ENCODE measurements around the gene PPP1R3C. TPM values are rescaled to one million over a fixed set of nuclear protein-coding genes. Genes with fewer than 3 reads are reported as not detected.

Gene PPP1R3C
- total and polyA plus RNA-seq, 4 donors = 25.5 to 76.1 (median 31.0) TPM

DNA sequence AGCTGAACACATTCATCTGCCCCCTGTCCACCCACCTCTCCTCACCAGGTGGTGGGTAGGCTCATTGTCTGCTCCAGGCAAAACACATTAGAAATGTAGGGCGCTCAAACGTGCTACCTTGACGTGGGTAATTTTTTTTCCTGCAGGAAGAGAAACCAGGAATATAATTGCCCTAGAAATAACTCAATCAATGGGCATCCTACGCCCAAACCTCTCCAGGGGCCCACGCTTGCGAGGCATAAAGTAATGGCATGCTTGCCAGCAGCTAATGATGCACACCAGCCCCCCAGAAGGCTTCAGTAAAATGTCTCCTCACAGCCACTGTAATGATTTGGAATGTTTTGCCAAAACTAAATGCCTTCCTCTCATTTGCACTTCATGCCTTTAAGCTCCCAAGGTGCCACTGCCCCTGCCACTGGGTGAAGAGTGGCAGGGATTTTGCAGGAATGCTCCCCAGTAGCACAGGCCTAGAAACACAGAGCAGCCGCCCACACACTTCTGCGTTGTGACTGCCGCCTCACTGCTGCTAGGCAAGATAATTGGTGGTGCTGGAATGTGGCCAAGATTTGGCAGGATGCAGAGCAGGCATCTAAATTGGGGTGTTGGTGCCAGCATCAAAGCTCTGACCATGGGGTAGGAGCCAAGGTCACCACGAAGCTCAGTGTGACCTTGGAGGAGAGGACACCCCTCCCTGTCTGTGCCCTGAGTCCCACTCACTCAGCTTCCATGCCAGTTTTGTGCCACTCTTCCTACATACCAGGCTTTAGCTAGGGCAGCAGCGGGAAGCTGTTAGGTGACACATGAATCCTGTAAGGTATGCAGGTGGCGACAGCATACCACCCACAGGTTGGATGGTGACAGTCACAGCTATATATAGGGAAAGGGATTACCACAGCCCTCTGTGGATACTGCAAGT is 48.7 kb upstream of the PPP1R3C start:
- Histone ChIP-seq H3K27ac (ENCODE audit: low read depth in 1 of 2, low read length in 2 of 2) (no peak overlapping the region), H3K9ac (ENCODE audit: low read depth in 1 of 2, low read length in 2 of 2) (no peak overlapping the region), H3K36me3 (ENCODE audit: control insufficient read depth in 4 of 4, insufficient read depth in 3 of 4, low read depth in 1 of 4, low read length in 3 of 4) (no peaks in the 10 kb centered on the region), H3K27me3 (ENCODE audit: control insufficient read depth in 4 of 4, insufficient read depth in 4 of 4, low read length in 3 of 4) (no peaks in the 10 kb centered on the region), H3K4me3 (ENCODE audit: low read depth in 1 of 3, low read length in 3 of 3) (no peak overlapping the region), H3K4me1 (ENCODE audit: control insufficient read depth in 4 of 4, insufficient read depth in 4 of 4, low read length in 3 of 4) (no peaks in the 10 kb centered on the region), H3K9me3 (ENCODE audit: control insufficient read depth in 4 of 4, low read length in 3 of 4) (no peaks in the 10 kb centered on the region)
- no peak for DNase-seq (ENCODE audit: low spot score)
- TF ChIP-seq, protein P1, sequence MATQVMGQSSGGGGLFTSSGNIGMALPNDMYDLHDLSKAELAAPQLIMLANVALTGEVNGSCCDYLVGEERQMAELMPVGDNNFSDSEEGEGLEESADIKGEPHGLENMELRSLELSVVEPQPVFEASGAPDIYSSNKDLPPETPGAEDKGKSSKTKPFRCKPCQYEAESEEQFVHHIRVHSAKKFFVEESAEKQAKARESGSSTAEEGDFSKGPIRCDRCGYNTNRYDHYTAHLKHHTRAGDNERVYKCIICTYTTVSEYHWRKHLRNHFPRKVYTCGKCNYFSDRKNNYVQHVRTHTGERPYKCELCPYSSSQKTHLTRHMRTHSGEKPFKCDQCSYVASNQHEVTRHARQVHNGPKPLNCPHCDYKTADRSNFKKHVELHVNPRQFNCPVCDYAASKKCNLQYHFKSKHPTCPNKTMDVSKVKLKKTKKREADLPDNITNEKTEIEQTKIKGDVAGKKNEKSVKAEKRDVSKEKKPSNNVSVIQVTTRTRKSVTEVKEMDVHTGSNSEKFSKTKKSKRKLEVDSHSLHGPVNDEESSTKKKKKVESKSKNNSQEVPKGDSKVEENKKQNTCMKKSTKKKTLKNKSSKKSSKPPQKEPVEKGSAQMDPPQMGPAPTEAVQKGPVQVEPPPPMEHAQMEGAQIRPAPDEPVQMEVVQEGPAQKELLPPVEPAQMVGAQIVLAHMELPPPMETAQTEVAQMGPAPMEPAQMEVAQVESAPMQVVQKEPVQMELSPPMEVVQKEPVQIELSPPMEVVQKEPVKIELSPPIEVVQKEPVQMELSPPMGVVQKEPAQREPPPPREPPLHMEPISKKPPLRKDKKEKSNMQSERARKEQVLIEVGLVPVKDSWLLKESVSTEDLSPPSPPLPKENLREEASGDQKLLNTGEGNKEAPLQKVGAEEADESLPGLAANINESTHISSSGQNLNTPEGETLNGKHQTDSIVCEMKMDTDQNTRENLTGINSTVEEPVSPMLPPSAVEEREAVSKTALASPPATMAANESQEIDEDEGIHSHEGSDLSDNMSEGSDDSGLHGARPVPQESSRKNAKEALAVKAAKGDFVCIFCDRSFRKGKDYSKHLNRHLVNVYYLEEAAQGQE (IDR thresholded peaks at IDR 0.05) = no peak
- TF ChIP-seq FOXA2 (IDR thresholded peaks at IDR 0.05) (no peak), YY1 (IDR thresholded peaks at IDR 0.05) (no peak), SP1 (IDR thresholded peaks at IDR 0.05) (no peak), HNF4G (IDR thresholded peaks at IDR 0.05) (no peak), FOXA1 (IDR thresholded peaks at IDR 0.05) (no peak), RAD21 (IDR thresholded peaks at IDR 0.05) (no peak), EGR1 (IDR thresholded peaks at IDR 0.05; ENCODE audit: low read depth in 2 of 2) (no peak), NR2F2 (IDR thresholded peaks at IDR 0.05) (no peak), TAF1 (conservative IDR thresholded peaks at IDR 0.05) (no peak), HNF4A (conservative IDR thresholded peaks at IDR 0.05) (no peak)
- TF ChIP-seq, protein P2, sequence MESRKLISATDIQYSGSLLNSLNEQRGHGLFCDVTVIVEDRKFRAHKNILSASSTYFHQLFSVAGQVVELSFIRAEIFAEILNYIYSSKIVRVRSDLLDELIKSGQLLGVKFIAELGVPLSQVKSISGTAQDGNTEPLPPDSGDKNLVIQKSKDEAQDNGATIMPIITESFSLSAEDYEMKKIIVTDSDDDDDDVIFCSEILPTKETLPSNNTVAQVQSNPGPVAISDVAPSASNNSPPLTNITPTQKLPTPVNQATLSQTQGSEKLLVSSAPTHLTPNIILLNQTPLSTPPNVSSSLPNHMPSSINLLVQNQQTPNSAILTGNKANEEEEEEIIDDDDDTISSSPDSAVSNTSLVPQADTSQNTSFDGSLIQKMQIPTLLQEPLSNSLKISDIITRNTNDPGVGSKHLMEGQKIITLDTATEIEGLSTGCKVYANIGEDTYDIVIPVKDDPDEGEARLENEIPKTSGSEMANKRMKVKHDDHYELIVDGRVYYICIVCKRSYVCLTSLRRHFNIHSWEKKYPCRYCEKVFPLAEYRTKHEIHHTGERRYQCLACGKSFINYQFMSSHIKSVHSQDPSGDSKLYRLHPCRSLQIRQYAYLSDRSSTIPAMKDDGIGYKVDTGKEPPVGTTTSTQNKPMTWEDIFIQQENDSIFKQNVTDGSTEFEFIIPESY (IDR thresholded peaks at IDR 0.05) = no peak
- TF ChIP-seq, protein P3, sequence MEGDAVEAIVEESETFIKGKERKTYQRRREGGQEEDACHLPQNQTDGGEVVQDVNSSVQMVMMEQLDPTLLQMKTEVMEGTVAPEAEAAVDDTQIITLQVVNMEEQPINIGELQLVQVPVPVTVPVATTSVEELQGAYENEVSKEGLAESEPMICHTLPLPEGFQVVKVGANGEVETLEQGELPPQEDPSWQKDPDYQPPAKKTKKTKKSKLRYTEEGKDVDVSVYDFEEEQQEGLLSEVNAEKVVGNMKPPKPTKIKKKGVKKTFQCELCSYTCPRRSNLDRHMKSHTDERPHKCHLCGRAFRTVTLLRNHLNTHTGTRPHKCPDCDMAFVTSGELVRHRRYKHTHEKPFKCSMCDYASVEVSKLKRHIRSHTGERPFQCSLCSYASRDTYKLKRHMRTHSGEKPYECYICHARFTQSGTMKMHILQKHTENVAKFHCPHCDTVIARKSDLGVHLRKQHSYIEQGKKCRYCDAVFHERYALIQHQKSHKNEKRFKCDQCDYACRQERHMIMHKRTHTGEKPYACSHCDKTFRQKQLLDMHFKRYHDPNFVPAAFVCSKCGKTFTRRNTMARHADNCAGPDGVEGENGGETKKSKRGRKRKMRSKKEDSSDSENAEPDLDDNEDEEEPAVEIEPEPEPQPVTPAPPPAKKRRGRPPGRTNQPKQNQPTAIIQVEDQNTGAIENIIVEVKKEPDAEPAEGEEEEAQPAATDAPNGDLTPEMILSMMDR (IDR thresholded peaks at IDR 0.05; ENCODE audit: low read depth, low read length, missing input control) = no peak
- TF ChIP-seq, protein P4, sequence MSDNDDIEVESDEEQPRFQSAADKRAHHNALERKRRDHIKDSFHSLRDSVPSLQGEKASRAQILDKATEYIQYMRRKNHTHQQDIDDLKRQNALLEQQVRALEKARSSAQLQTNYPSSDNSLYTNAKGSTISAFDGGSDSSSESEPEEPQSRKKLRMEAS (IDR thresholded peaks at IDR 0.05) = no peak
- 79% methylated on average over 12 of the region's 12 CpGs for WGBS

DNA sequence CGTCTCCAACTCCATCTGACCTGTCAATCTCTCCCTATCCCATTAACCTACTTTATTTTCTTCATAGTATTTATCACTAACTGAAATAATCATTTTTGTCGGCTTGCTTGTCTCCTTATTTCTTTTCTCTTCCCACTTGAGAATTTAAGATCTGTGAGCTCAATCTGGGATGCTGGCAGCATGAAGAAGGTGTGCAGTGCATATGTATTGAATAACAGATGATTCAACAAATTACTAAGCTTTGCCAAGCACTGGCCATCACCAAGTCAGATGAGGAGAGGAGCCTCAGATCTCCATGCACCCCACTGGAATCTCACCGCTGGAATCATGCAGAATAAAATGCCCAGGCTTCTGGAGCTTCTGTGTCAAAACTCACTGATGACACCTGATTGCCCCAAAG is 47.6 kb upstream of the PPP1R3C start:
- no peaks in the 10 kb centered on the region for H3K27me3 ChIP-seq (ENCODE audit: control insufficient read depth in 4 of 4, insufficient read depth in 4 of 4, low read length in 3 of 4)
- WGBS = 98% methylated on average over 3 of the region's 3 CpGs
- H3K36me3 ChIP-seq (ENCODE audit: control insufficient read depth in 4 of 4, insufficient read depth in 3 of 4, low read depth in 1 of 4, low read length in 3 of 4) = no peaks in the 10 kb centered on the region
- H3K4me3 ChIP-seq (ENCODE audit: low read depth in 1 of 3, low read length in 3 of 3) = no peak overlapping the region
- DNase-seq (ENCODE audit: low spot score) = no peak
- no peak overlapping the region for H3K27ac ChIP-seq (ENCODE audit: low read depth in 1 of 2, low read length in 2 of 2)
- H3K4me1 ChIP-seq (ENCODE audit: control insufficient read depth in 4 of 4, insufficient read depth in 4 of 4, low read length in 3 of 4) = no peaks in the 10 kb centered on the region
- no peak overlapping the region for H3K9ac ChIP-seq (ENCODE audit: low read depth in 1 of 2, low read length in 2 of 2)
- H3K9me3 ChIP-seq (ENCODE audit: control insufficient read depth in 4 of 4, low read length in 3 of 4) = no peaks in the 10 kb centered on the region
- TF ChIP-seq TAF1 (conservative IDR thresholded peaks at IDR 0.05) = no peak
